Left lung (tissue), 10 donors: ENCODE measurements around the gene BTBD9. TPM values are rescaled to one million over a fixed set of nuclear protein-coding genes. Genes with fewer than 3 reads are reported as not detected.

Source experiments
- ATAC-seq: fragments of 200-7000 bp; cut with Tn5 transposase; one replicate; pipeline ENCODE4 v1.9.1; 2020; ENCODE audit warnings: moderate library complexity
- DNase-seq, 4 donors: peaks; one replicate each; pipeline ENCODE4 v3.0.0-alpha.2; 2013 to 2020
- H3K27ac ChIP-seq, 2 donors: fragments of 200-600 bp; sonication (generic) in 1 of 2; one replicate each; pipeline versions ENCODE4 v1.5.0 to v1.8.0; 2020 to 2021
- H3K27me3 ChIP-seq, 2 donors: fragments of 200-600 bp; sonication (generic) in 1 of 2; one replicate each; pipeline versions ENCODE4 v1.5.0 to v1.8.0; 2020 to 2021
- H3K36me3 ChIP-seq, 2 donors: fragments of 200-600 bp; sonication (generic) in 1 of 2; one replicate each; pipeline versions ENCODE4 v1.5.0 to v1.8.0; 2020 to 2021
- H3K4me1 ChIP-seq, 2 donors: fragments of 200-600 bp; one replicate each; pipeline ENCODE4 v1.8.0; 2021
- H3K4me3 ChIP-seq, 2 donors: fragments of 200-600 bp; sonication (generic) in 1 of 2; one replicate each; pipeline versions ENCODE4 v1.5.0 to v1.8.0; 2020 to 2021; ENCODE audit warnings: mild to moderate bottlenecking in 1 of 2
- H3K9me3 ChIP-seq, 2 donors: fragments of 200-600 bp; sonication (generic) in 1 of 2; one replicate each; pipeline versions ENCODE4 v1.5.0 to v1.8.0; 2020 to 2021
- CTCF ChIP-seq, 2 donors: fragments of 200-600 bp; sonication (generic) in 1 of 2; IDR thresholded peaks; one replicate each; pipeline versions ENCODE4 v1.5.0 to v1.8.0; 2021; ENCODE audit warnings: antibody characterized with exemption in 2 of 2
- intact Hi-C, 2 donors: fragments of 100-400 bp; cut with DNase I; formaldehyde crosslinking; loops; one replicate each; pipeline versions ENCODE4 v1.11.2 to v1.14.2; 2022
- polyA plus RNA-seq, 6 donors: library from polyadenylated mRNA; unstranded; fragments of 120-200 nt; gene quantifications; one replicate each; pipeline ENCODE4 v1.2.1, GENCODE V29; 2013; ENCODE audit not compliant: insufficient read length in 6 of 6
- total RNA-seq, 2 donors: library from RNA; stranded (reverse); fragmentation: NEBNext Ultra II Directional; extraction: Animal tissue kit (Norgen Biotek cat#: 25700); gene quantifications; one replicate each; pipeline ENCODE4 v1.2.1, GENCODE V29; 2021
- donor health status: DM: no; HTN: yes; CAD: no.
- donor health status: DM: no; HTN: no; CAD: no.

BTBD9 gene
- total and polyA plus RNA-seq, 8 donors: 14.2 to 44.0 (median 16.0) TPM

DNA sequence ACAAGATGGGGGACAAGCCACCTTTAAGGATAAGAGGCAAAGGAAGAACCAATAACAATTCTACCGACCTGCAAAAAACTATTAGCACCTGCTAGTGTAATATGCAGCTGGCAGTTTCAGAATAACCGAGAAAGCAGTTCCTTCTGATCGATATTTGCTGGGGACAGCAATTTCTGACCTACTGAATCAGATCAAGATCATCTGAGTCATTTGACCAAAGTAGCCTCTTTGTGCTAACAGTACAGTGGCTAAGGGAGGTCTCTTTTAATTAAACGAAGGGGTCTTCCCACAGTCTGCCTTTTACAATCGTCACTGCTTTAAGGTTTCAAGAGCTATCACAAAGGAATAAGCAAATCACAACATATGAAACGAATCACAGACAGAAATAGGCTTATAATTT is 318.9 kb downstream of the BTBD9 start:
- Histone ChIP-seq H3K4me1 (no peaks in the 10 kb centered on the region), H3K4me3 (no peak overlapping the region), H3K36me3 (no peaks in the 10 kb centered on the region), H3K27ac (no peak overlapping the region), H3K9me3 (no peaks in the 10 kb centered on the region), H3K27me3 (no peaks in the 10 kb centered on the region)
- DNase-seq: no peak
- no peak for ATAC-seq
- intact Hi-C loops: no loop called here
- no peak for TF ChIP-seq CTCF (IDR thresholded peaks at IDR 0.05)

DNA sequence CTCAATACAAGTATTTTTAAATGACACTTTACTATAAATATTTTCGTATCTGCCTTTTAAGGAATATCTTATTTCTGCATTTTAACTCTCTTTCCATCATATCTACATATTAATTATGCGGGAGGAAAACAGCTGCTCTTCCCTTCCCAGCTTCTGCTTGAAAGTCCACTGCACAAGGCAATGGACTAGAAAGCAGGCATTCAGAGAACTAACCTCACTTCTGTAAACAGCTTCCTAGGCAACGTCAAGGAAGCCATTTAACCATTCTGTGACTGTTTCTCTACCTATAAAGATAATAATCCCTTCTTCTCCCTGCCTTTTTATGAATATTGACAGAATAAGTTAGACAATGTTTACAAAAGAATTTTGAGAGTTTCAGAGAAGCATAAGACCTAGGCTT is 319.4 kb downstream of the BTBD9 start:
- no peaks in the 10 kb centered on the region for H3K4me1 ChIP-seq
- DNase-seq (no peak), ATAC-seq (no peak)
- H3K27me3 ChIP-seq: no peaks in the 10 kb centered on the region
- H3K4me3 ChIP-seq: no peak overlapping the region
- no peak for TF ChIP-seq CTCF (IDR thresholded peaks at IDR 0.05)
- H3K27ac ChIP-seq: no peak overlapping the region
- no peaks in the 10 kb centered on the region for H3K9me3 ChIP-seq
- no peaks in the 10 kb centered on the region for H3K36me3 ChIP-seq
- intact Hi-C loops: no loop called here

DNA sequence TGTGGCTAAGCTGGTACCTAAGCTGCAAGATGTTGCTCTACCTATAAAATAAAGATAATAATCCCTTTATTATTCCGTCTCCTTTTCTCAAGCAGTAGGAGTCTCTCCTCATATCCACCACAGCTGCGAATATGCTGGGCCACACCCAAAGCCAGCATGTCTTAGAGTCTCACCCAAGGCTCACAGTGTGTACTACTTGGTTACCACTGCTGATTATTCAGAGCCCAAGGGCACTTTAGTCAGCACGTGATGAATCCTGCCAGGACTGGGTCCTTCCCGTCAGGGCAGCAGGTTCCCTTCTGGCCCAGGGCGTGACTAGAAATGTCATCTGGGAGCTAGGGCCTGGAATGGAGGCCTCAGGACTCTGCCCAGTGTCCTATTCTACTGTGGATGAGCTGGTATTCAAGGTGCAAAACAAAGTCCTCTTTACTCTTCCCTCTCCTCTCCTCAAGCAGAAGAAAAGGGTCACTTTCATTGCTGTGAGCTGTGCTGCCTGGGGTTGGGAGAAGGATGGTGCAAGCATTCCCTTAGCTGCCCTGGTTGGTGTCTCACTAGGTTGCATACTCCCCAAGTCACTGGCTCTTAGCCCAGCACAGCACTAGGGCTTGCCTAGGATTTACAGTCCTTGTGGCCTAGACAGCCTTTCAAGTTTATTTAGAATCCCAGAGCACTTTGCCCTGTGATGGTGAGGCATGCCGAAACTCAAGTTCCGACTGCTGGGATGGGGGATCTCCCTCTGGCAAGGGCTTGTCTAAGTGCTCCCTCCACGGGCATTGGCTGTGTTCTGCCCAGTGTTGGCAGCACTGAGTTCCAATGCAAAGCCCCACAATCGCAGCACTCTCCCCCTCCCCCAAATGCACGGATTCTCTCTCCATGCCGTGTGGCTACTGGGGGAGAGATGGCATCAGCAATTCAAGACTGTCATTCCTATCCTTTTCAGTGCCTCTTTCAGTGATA is 320.2 kb downstream of the BTBD9 start:
- TF ChIP-seq CTCF (IDR thresholded peaks at IDR 0.05): no peak
- intact Hi-C loops: no loop called here
- no peaks in the 10 kb centered on the region for H3K36me3 ChIP-seq

DNA sequence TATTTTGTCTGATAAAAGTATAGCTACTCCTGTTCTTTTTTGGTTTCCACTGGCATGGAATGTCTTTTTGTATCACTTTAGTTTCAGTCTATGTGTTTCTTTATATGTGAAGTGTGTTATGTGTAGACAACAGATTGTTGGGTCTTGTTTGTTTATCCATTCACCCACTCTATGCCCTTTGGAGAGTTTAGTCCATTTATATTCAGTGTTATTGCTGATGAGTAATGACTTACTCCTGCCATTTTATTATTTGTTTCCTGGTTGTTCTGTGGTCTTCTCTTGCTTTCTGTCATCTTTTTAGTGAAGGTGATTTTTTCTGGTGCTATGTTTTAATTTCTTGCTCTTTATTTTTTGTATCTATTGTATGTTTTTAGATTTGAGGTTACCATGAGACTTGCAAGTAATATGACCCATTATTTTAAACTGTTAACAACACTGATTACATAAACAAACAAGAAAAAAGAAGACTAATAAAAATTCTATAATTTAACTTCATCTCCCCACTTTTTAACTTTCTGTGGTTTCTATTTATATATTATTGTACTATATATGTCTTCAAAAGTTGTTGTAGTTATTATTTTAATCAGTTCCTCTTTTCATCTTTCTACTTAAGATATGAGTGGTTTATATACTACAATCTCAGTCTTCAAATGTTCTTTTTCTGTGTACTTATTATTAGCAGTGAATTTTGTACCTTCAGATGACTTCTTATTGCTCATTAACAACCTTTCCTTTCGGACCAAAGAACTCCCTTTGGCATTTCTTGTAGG is 323.4 kb downstream of the BTBD9 start:
- Histone ChIP-seq H3K4me3 (no peak overlapping the region), H3K27ac (no peak overlapping the region), H3K4me1 (no peaks in the 10 kb centered on the region), H3K9me3 (no peaks in the 10 kb centered on the region), H3K36me3 (no peaks in the 10 kb centered on the region), H3K27me3 (no peaks in the 10 kb centered on the region)
- TF ChIP-seq CTCF (IDR thresholded peaks at IDR 0.05): no peak
- ATAC-seq (no peak), DNase-seq (no peak)
- intact Hi-C loops: no loop called here

More for the DNA sequence above, 320.2 kb downstream of the BTBD9 start:
- H3K4me3 ChIP-seq: no peak overlapping the region
- DNase-seq: no peak
- peak; percentile 26 for ATAC-seq
- H3K9me3 ChIP-seq: no peaks in the 10 kb centered on the region
- H3K4me1 ChIP-seq: no peaks in the 10 kb centered on the region
- H3K27me3 ChIP-seq: no peaks in the 10 kb centered on the region
- no peak overlapping the region for H3K27ac ChIP-seq

DNA sequence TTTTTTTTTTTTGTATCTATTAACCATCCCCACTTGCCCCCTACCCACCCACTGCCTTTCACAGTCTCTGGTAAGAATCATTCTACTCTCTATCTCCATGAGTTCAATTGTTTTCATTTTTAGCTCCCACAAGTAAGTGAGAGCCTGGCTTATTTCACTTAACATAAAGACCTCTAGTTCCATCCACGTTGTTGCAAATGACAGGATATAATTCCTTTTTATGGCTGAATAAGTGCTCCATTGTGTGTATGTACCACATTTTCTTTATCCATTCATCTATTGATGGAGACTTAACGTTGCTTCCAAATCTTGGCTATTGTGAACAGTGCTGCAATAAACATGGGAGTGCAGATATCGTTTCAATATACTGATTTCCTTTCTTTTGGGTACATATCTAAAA is 328.5 kb downstream of the BTBD9 start:
- Histone ChIP-seq H3K36me3 (no peaks in the 10 kb centered on the region), H3K9me3 (no peaks in the 10 kb centered on the region), H3K27me3 (no peaks in the 10 kb centered on the region), H3K4me1 (peaks cover 0 to 15% of the 10 kb centered on the region in 2 donors), H3K4me3 (no peak overlapping the region), H3K27ac (no peak overlapping the region)
- no peak for DNase-seq
- TF ChIP-seq CTCF (IDR thresholded peaks at IDR 0.05): no peak
- intact Hi-C loops: no loop called here
- no peak for ATAC-seq
